SK-N-SH (cell line): ENCODE results near the gene ORMDL3. TPM values are rescaled to one million over a fixed set of nuclear protein-coding genes. Genes with fewer than 3 reads are reported as not detected.

ENCODE experiments used
- CTCF ChIA-PET: fragments of 300-600, 350-600 bp; formaldehyde crosslinking; extraction: SDS; loops from one replicate; lab custom pipeline; 2021; lab: Yijun Ruan, JAX
- POLR2A ChIA-PET: fragments of 350-600 bp; sonication (Branson Sonifier 250); formaldehyde crosslinking; extraction: SDS; loops from one replicate; lab custom pipeline; 2020; ENCODE audit warnings: antibody characterized with exemption, inconsistent platforms; lab: Yijun Ruan, JAX
- DNase-seq: peaks from one replicate; pipeline ENCODE4 v3.0.0; 2012
- H2AFZ ChIP-seq: fragments of 200-600 bp; sonication (generic); 2 replicates; pipeline ENCODE4 v1.8.1; 2016; ENCODE audit warnings: antibody characterized with exemption, mild to moderate bottlenecking, low read depth
- H3F3A ChIP-seq: fragments of 200-600 bp; sonication (generic); replicated peaks from 2 replicates; pipeline ENCODE3; 2016; ENCODE audit warnings: antibody characterized with exemption, mild to moderate bottlenecking; ENCODE audit not compliant: insufficient read depth
- H3K27ac ChIP-seq, 2 experiments: fragments of 200-500 bp in 1 of 2; fragments of 200-600 bp in 1 of 2; sonication (Bioruptor generic) in 1 of 2; sonication (generic), shearing (Covaris generic) in 1 of 2; 2 replicates each; pipeline versions ENCODE4 v1.5.1 to v1.6.1; 2014 to 2016; ENCODE audit warnings: low read depth in 2 of 2, inconsistent platforms in 1 of 2, low read length in 1 of 2, mild to moderate bottlenecking in 1 of 2, mixed read lengths in 1 of 2
- H3K27me3 ChIP-seq: fragments of 200-600 bp; sonication (generic), shearing (Covaris generic); 2 replicates; pipeline ENCODE4 v1.6.1; 2016; ENCODE audit warnings: mixed run types; ENCODE audit not compliant: insufficient read depth
- H3K36me3 ChIP-seq, 2 experiments: fragments of 200-500 bp in 1 of 2; fragments of 200-600 bp in 1 of 2; sonication (Bioruptor generic) in 1 of 2; sonication (generic) in 1 of 2; replicated peaks in 1 of 2; 2 replicates each; pipeline versions ENCODE3 to v1.5.1; 2014 to 2016; ENCODE audit warnings: low read length in 1 of 2, mild to moderate bottlenecking in 1 of 2; ENCODE audit not compliant: insufficient read depth in 2 of 2, control insufficient read depth in 1 of 2
- H3K4me1 ChIP-seq, 2 experiments: fragments of 200-500 bp in 1 of 2; fragments of 200-600 bp in 1 of 2; sonication (Bioruptor generic) in 1 of 2; sonication (generic), shearing (Covaris generic) in 1 of 2; 2 replicates each; pipeline versions ENCODE4 v1.5.1 to v1.6.1; 2014 to 2016; ENCODE audit warnings: low read depth in 1 of 2, low read length in 1 of 2, mixed run types in 1 of 2; ENCODE audit not compliant: insufficient read depth in 2 of 2, control insufficient read depth in 1 of 2
- H3K4me2 ChIP-seq: fragments of 200-600 bp; sonication (generic), shearing (Covaris generic); 2 replicates; pipeline ENCODE4 v1.6.1; 2017; ENCODE audit warnings: mixed run types
- H3K4me3 ChIP-seq, 2 experiments: fragments of 200-500 bp in 1 of 2; fragments of 200-600 bp in 1 of 2; sonication (Bioruptor generic) in 1 of 2; sonication (generic), shearing (Covaris generic) in 1 of 2; 2 replicates each; pipeline versions ENCODE4 v1.5.1 to v1.8.1; 2014 to 2016; ENCODE audit warnings: low read depth in 2 of 2, inconsistent platforms in 1 of 2, low read length in 1 of 2, mild to moderate bottlenecking in 1 of 2, mixed read lengths in 1 of 2, moderate library complexity in 1 of 2
- H3K79me2 ChIP-seq: fragments of 200-600 bp; sonication (generic); 2 replicates; pipeline ENCODE4 v1.8.1; 2017; ENCODE audit warnings: mild to moderate bottlenecking; ENCODE audit not compliant: insufficient read depth
- H3K9ac ChIP-seq: fragments of 200-600 bp; sonication (generic); 2 replicates; pipeline ENCODE4 v1.6.1; 2017; ENCODE audit warnings: mixed run types
- H3K9me2 ChIP-seq: fragments of 200-600 bp; sonication (generic); 2 replicates; pipeline ENCODE4 v1.6.1; 2017; ENCODE audit warnings: mixed run types
- H3K9me3 ChIP-seq: fragments of 200-600 bp; sonication (generic); 2 replicates; pipeline ENCODE4 v1.6.1; 2017; ENCODE audit warnings: mixed run types, mild to moderate bottlenecking, moderate library complexity
- H4K20me1 ChIP-seq: fragments of 200-600 bp; sonication (generic); 2 replicates; pipeline ENCODE4 v1.6.1; 2017; ENCODE audit warnings: mild to moderate bottlenecking, mixed run types; ENCODE audit not compliant: insufficient read depth
- CHD2 ChIP-seq: fragments of 150-350 bp; IDR thresholded peaks from 2 replicates; pipeline ENCODE4 v1.6.1; 2018; ENCODE audit warnings: low read length; ENCODE audit not compliant: partially characterized antibody
- CTCF ChIP-seq: fragments of 200-600 bp; sonication (generic); IDR thresholded peaks from 2 replicates; pipeline ENCODE4 v1.6.1; 2017; ENCODE audit warnings: antibody characterized with exemption, mild to moderate bottlenecking, moderate library complexity
- EP300 ChIP-seq, 2 experiments: IDR thresholded peaks; 2 replicates each; pipeline versions ENCODE4 v1.4.0 to v1.6.1; 2012; ENCODE audit warnings: borderline replicate concordance in 1 of 2, low read depth in 1 of 2, low read length in 1 of 2
- FOSL2 ChIP-seq: IDR thresholded peaks from 2 replicates; pipeline ENCODE4 v1.4.0; 2012; ENCODE audit warnings: low read depth, mild to moderate bottlenecking, moderate library complexity, borderline replicate concordance
- FOXJ3 ChIP-seq: sonication (generic); formaldehyde crosslinking; IDR thresholded peaks from 2 replicates; pipeline ENCODE4 v1.5.1; 2020; ENCODE audit warnings: mild to moderate bottlenecking, missing genetic modification reagents
- GATA2 ChIP-seq: sonication (generic); formaldehyde crosslinking; IDR thresholded peaks from 2 replicates; pipeline ENCODE4 v1.5.0; 2020; ENCODE audit warnings: mild to moderate bottlenecking, missing genetic modification reagents
- MEF2A ChIP-seq: IDR thresholded peaks from 2 replicates; pipeline ENCODE4 v1.4.0; 2012; ENCODE audit warnings: low read depth, borderline replicate concordance
- NRF1 ChIP-seq: IDR thresholded peaks from 2 replicates; pipeline ENCODE4 v1.6.1; 2012; ENCODE audit warnings: low read depth, mild to moderate bottlenecking, low read length
- RCOR1 ChIP-seq: fragments of 150-350 bp; IDR thresholded peaks from 2 replicates; pipeline ENCODE4 v1.6.1; 2017; ENCODE audit warnings: antibody characterized with exemption, low read length
- REST ChIP-seq: IDR thresholded peaks from 2 replicates; pipeline ENCODE4 v1.6.1; 2012; ENCODE audit warnings: mild to moderate bottlenecking, low read depth, low read length, moderate library complexity
- SIN3A ChIP-seq: IDR thresholded peaks from 2 replicates; pipeline ENCODE4 v1.6.1; 2012; ENCODE audit warnings: low read depth, mild to moderate bottlenecking, low read length, moderate library complexity, borderline replicate concordance
- SMC3 ChIP-seq: IDR thresholded peaks from 2 replicates; pipeline ENCODE4 v1.6.1; 2012; ENCODE audit warnings: low read depth, low read length, improper control_type of control experiment
- TCF12 ChIP-seq: IDR thresholded peaks from 2 replicates; pipeline ENCODE4 v1.4.0; 2012
- YY1 ChIP-seq: IDR thresholded peaks from 2 replicates; pipeline ENCODE4 v1.4.0; 2012; ENCODE audit warnings: low read depth, mild to moderate bottlenecking
- ZBTB33 ChIP-seq: IDR thresholded peaks from 2 replicates; pipeline ENCODE4 v1.4.0; 2012; ENCODE audit warnings: low read depth, borderline replicate concordance
- WGBS: methylation state at CpG from one replicate; pipeline ENCODE4 v1.1.6; 2017; ENCODE audit warnings: low lambda C conversion rate; 5-methylcytosine and 5-hydroxymethylcytosine counted together
- polyA plus RNA-seq, 3 experiments: library from polyadenylated mRNA; depleted of rRNA; stranded (reverse); fragments of >200 nt; gene quantifications; 2 replicates each; pipeline ENCODE4 v1.2.3, GENCODE V29; 2012

Gene ORMDL3
- polyA plus RNA-seq, 1 of the 3 experiments (the other 2 are of a cell fraction), result 27.8 TPM

- Histone ChIP-seq H4K20me1 (no peaks in the 10 kb centered on the region), H3K9me2 (no peaks in the 10 kb centered on the region), H2AFZ (no peak overlapping the region), H3K36me3 (no peaks in the 10 kb centered on the region), H3K9ac (no peak overlapping the region), H3K9me3 (no peaks in the 10 kb centered on the region), H3K27me3 (no peaks in the 10 kb centered on the region), H3K27ac (no peak overlapping the region), H3K4me2 (no peak overlapping the region), H3K4me3 (no peak overlapping the region), H3K79me2 (no peaks in the 10 kb centered on the region), H3K4me1 (peaks cover 0 to 6% of the 10 kb centered on the region in 2 experiments; a peak in 1 of 4 replicates), H3F3A (no peaks in the 10 kb centered on the region)
- no peak for DNase-seq
- ChIA-PET CTCF (interaction anchor here (1.4 to 6.2 kb wide), 3 partner anchors 10 to 395 kb away, joined by 3 to 29 read pairs (median 17); partner anchors contain the start of gene PSMD3), POLR2A (no interaction called here)
- no peak for TF ChIP-seq CHD2
- no peak for TF ChIP-seq RCOR1
- no peak for TF ChIP-seq SIN3A
- no peak for TF ChIP-seq TCF12
- TF ChIP-seq REST, result no peak
- TF ChIP-seq CTCF, result no peak
- no peak for TF ChIP-seq YY1
- no peak for TF ChIP-seq FOXJ3 (CRISPR knock-in tag)
- no peak for TF ChIP-seq SMC3
- TF ChIP-seq NRF1, result no peak
- TF ChIP-seq EP300 (IDR thresholded peaks at IDR 0.05; ENCODE audit: borderline replicate concordance in 1 of 2, low read depth in 1 of 2, low read length in 1 of 2), result no peak
- no peak for TF ChIP-seq ZBTB33
- no peak for TF ChIP-seq FOSL2
- no peak for TF ChIP-seq MEF2A
- no peak for TF ChIP-seq GATA2 (CRISPR knock-in tag)
- 43% methylated on average over 7 of the region's 7 CpGs for WGBS
Observed at GRCh38 chr17:39970157-39970692, 42.8 kb upstream of the ORMDL3 start.
